Smooth muscle cell (in vitro differentiated cells): Measurements from ENCODE around the gene ERC1. TPM values are rescaled to one million over a fixed set of nuclear protein-coding genes. Genes with fewer than 3 reads are reported as not detected.

Experiments used
- DNase-seq: peaks from one replicate; lab custom pipeline; 2025; ENCODE audit not compliant: unreplicated experiment; lab: John Stamatoyannopoulos, UW
- H2AFZ ChIP-seq: fragments of 200-600 bp; sonication (generic); 2 replicates; pipeline ENCODE4 v1.6.0; 2016; ENCODE audit warnings: antibody characterized with exemption, low read depth, mild to moderate bottlenecking
- H3F3A ChIP-seq: fragments of 200-600 bp; sonication (generic); 2 replicates; pipeline ENCODE4 v1.6.0; 2017; ENCODE audit warnings: antibody characterized with exemption, low read depth
- H3K27ac ChIP-seq: fragments of 200-600 bp; sonication (generic); 2 replicates; pipeline ENCODE4 v1.5.1; 2016; ENCODE audit warnings: low read depth, mild to moderate bottlenecking
- H3K27me3 ChIP-seq: fragments of 200-600 bp; sonication (generic); 2 replicates; pipeline ENCODE4 v1.6.1; 2016; ENCODE audit warnings: low read depth, mild to moderate bottlenecking
- H3K36me3 ChIP-seq: fragments of 200-600 bp; sonication (generic); 2 replicates; pipeline ENCODE4 v1.5.1; 2016; ENCODE audit warnings: low read depth
- H3K4me1 ChIP-seq: fragments of 200-600 bp; sonication (generic); 2 replicates; pipeline ENCODE4 v1.5.1; 2016; ENCODE audit warnings: low read depth
- H3K4me2 ChIP-seq: fragments of 200-600 bp; sonication (generic); 2 replicates; pipeline ENCODE4 v1.6.0; 2016; ENCODE audit warnings: mild to moderate bottlenecking
- H3K4me3 ChIP-seq: fragments of 200-600 bp; sonication (generic); 2 replicates; pipeline ENCODE4 v1.5.1; 2016; ENCODE audit warnings: mild to moderate bottlenecking
- H3K79me2 ChIP-seq: fragments of 200-600 bp; sonication (generic); 2 replicates; pipeline ENCODE4 v1.6.0; 2016; ENCODE audit warnings: low read depth, mild to moderate bottlenecking
- H3K9ac ChIP-seq: fragments of 200-600 bp; sonication (generic); 2 replicates; pipeline ENCODE4 v1.6.0; 2016; ENCODE audit warnings: low read depth
- H3K9me3 ChIP-seq: fragments of 200-600 bp; sonication (generic); replicated peaks from 2 replicates; pipeline ENCODE4 v1.5.1; 2016; ENCODE audit warnings: low read depth
- H4K20me1 ChIP-seq: fragments of 200-600 bp; sonication (generic); 2 replicates; pipeline ENCODE4 v1.6.0; 2016; ENCODE audit warnings: low read depth
- CTCF ChIP-seq: fragments of 200-600 bp; sonication (generic); IDR thresholded peaks from 2 replicates; pipeline ENCODE4 v1.5.1; 2017; ENCODE audit warnings: borderline replicate concordance, mild to moderate bottlenecking, antibody characterized with exemption; ENCODE audit not compliant: insufficient read depth, poor library complexity, severe bottlenecking
- WGBS: methylation state at CpG from one replicate; pipeline ENCODE4 v1.1.7; 2016; ENCODE audit warnings: low lambda C conversion rate; 5-methylcytosine and 5-hydroxymethylcytosine counted together
- polyA plus RNA-seq: library from polyadenylated mRNA; unstranded; fragments of >200 nt; fragmentation: Nextera tagmentation; extraction: Ambion mirVana; gene quantifications from 2 replicates; pipeline ENCODE4 v1.2.1, GENCODE V29; 2016
- total RNA-seq: library from RNA; depleted of rRNA; stranded (reverse); fragments of >200 nt; gene quantifications from 2 replicates; pipeline ENCODE4 v1.2.3, GENCODE V29; 2014

The ERC1 gene
- total and polyA plus RNA-seq, 2 experiments from 2014 or later = 13.8 to 17.6 TPM

DNA sequence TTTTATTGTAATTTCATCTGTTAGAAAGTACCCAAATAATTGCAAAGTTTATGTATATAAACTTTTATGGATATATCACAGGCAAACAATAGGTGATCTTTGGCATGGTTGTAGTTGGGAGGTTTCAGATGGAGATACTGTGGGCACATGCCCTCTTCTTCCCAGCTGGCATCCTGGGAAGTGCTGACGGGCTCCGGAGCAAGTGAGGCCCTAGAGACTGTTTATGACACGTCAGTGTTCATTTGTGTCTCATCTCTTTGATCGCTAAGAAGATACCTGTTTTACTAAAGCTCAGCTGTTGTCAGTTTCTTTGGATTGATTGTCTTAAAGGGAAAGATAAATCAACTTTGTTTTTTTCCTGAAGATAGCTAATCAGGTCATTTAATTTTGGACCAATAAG is 315.8 kb downstream of the ERC1 start:
- DNase-seq = no peak
- Histone ChIP-seq H3K4me2 (no peak overlapping the region), H3K79me2 (no peaks in the 10 kb centered on the region), H2AFZ (no peak overlapping the region), H3K9ac (no peak overlapping the region), H4K20me1 (no peaks in the 10 kb centered on the region), H3K4me3 (no peak overlapping the region), H3K9me3 (no peaks in the 10 kb centered on the region), H3K4me1 (no peaks in the 10 kb centered on the region), H3F3A (no peaks in the 10 kb centered on the region), H3K36me3 (peaks cover 4% of the 10 kb centered on the region), H3K27me3 (no peaks in the 10 kb centered on the region), H3K27ac (no peak overlapping the region)
- TF ChIP-seq CTCF = no peak
- WGBS = 80% methylated on average over 4 of the region's 4 CpGs

GRCh38 chr12:1307796-1308195 is 316.8 kb downstream of the ERC1 start:
- H3K9ac ChIP-seq = no peak overlapping the region
- no peaks in the 10 kb centered on the region for H3K79me2 ChIP-seq
- H3K4me2 ChIP-seq = no peak overlapping the region
- TF ChIP-seq CTCF = no peak
- no peak overlapping the region for H2AFZ ChIP-seq
- no peaks in the 10 kb centered on the region for H3K27me3 ChIP-seq
- H3K9me3 ChIP-seq = no peaks in the 10 kb centered on the region
- H3K4me1 ChIP-seq = no peaks in the 10 kb centered on the region
- H4K20me1 ChIP-seq = no peaks in the 10 kb centered on the region
- 97% methylated on average over 1 of the region's 1 CpG for WGBS
- H3K4me3 ChIP-seq = no peak overlapping the region
- H3K27ac ChIP-seq = no peak overlapping the region
- DNase-seq = no peak
- H3F3A ChIP-seq = no peaks in the 10 kb centered on the region
- H3K36me3 ChIP-seq = peaks cover 4% of the 10 kb centered on the region

- no peak for DNase-seq
- Histone ChIP-seq H3F3A (no peaks in the 10 kb centered on the region), H3K27me3 (no peaks in the 10 kb centered on the region), H3K27ac (no peak overlapping the region), H3K4me1 (no peaks in the 10 kb centered on the region), H3K9me3 (peaks cover 4% of the 10 kb centered on the region), H3K9ac (no peak overlapping the region), H3K36me3 (peaks cover 8% of the 10 kb centered on the region), H4K20me1 (no peaks in the 10 kb centered on the region), H3K4me3 (no peak overlapping the region), H3K4me2 (no peak overlapping the region), H2AFZ (no peak overlapping the region), H3K79me2 (no peaks in the 10 kb centered on the region)
- WGBS = 86% methylated on average over 8 of the region's 8 CpGs
- no peak for TF ChIP-seq CTCF
Measured at GRCh38 chr12:1309613-1310012, 318.6 kb downstream of the ERC1 start.

- Histone ChIP-seq H3K27me3 (no peaks in the 10 kb centered on the region), H3F3A (no peaks in the 10 kb centered on the region), H3K36me3 (peaks cover 8% of the 10 kb centered on the region), H4K20me1 (no peaks in the 10 kb centered on the region), H3K79me2 (no peaks in the 10 kb centered on the region), H3K9me3 (peaks cover 4% of the 10 kb centered on the region), H3K4me3 (no peak overlapping the region), H3K4me1 (no peaks in the 10 kb centered on the region), H3K27ac (no peak overlapping the region), H3K9ac (no peak overlapping the region), H3K4me2 (no peak overlapping the region), H2AFZ (no peak overlapping the region)
- 90% methylated on average over 4 of the region's 4 CpGs for WGBS
- no peak for DNase-seq
- no peak for TF ChIP-seq CTCF
Measured at GRCh38 chr12:1310653-1311052, 319.6 kb downstream of the ERC1 start.
